GM21367 (cell line): ENCODE results near the gene PLEKHA5.

ENCODE experiments used
- ATAC-seq: cut with Tn5 transposase; IDR thresholded peaks from one replicate; pipeline ENCODE4 v1.9.1; 2021; ENCODE audit not compliant: unreplicated experiment

PLEKHA5 gene

DNA sequence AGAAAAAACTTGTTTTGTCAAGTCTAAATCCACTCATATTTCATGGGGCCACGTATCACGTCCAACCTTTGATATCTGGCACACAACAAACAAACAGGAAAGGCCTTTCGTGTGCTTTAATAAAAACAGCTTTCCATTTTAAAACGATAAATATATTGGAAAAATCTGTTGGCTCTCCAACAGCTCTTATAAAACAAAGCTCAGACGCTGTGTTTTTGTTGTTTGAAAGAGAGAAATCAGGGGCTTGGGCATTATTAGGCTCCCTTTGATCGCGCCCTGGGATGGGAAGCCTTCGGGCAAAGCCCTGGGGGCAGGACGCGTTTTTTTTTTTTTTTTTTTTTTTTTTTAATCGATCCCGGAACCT is 429 bp upstream of the PLEKHA5 start:
- no peak for ATAC-seq

DNA sequence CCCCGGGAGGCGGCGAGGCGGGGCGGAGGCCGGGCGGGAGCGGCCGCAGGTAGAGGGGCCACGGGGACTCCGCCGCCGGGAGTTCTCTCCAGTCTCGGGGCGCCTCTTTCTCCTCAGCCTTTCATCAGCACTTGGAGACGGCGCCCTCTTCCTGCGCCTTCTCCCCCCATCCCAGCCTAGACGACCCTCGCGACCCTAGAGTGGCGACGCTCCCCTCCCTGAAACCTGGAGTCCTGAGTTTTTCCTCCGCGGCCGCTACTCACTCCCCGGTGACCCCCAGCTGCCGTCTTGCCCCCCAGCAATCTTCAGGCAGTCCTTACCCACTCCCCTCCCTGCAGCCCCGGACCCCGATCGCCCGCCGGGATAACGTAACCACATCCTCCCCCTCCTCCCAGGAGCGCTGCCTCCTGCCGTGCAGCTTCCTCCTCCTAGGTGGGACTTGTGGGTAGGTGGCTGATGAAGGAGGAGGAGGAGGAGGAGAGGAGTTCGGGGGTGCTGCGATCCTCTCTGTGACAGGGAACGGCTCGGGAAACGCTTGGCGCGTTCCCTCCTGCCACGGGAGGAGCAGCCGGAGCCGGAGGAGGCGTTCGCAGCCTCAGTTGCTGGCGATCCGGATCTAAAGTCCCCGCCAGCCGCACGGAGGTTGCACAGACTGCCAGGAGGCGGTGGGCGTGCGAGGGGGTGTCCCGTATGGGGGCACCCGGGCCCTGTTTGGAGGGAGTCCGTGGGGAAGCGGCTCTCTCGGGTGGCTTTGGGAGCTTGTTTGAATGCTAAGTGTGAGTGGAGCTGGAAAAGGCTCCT is 891 bp downstream of the PLEKHA5 start:
- no peak for ATAC-seq

DNA sequence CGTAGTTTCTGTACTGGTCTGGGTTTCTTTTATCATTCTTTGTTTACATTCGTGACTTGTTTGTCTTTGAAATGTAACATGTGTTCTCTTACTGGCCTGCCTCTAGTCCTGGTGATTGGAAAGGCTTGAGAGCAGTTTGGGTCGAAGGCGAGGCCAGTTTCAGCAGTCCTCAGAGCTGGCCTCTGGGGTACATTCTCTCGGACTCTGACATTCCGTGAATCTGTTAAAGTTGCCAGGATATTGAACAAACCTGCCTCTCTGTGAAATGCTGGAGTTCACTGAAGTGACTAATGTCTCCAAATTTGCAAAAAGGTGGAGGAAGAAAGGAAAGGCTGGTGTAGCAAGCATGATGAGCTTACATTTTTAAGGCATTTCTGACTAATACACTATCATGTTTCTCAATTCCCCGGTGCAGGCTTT is 1.5 kb downstream of the PLEKHA5 start:
- no peak for ATAC-seq

DNA sequence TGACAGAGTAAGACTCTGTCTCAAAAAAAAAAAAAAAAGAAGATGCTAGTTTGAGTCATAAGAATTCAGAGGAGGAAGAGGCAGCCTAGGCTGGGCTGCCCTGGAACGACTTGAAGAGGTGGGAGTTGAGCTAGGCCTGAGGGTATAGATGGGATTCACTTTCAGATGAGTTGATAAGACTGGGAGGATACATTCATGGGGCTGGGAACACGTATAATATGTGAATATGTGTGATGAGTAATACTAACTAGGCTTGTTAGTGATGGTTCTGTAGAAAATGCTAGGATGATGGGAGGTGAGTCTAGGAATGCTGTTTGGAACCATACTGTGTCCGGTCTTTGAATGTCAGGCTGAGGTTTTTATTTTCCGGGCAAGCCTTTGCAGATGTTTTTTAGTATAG is 9.0 kb downstream of the PLEKHA5 start:
- no peak for ATAC-seq

DNA sequence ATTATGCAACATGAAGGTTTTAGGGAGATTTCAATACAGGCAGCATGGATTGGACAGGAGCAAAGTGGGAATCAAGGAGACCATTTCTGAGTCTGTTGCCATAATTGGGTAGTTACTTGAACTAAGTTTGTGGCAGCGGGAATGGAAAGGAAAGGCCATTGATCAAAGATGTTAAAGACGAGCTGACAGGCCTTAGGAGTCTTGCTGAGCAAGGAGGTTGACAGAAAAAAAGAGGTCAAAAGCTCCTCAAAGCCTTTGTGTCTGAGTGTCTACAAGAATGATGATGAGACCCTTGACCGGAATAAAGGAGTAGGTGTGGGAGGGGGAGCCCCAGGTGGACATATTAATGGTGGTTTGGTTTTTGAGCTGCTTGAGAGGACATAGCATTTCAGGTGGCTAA is 9.4 kb downstream of the PLEKHA5 start:
- no peak for ATAC-seq

DNA sequence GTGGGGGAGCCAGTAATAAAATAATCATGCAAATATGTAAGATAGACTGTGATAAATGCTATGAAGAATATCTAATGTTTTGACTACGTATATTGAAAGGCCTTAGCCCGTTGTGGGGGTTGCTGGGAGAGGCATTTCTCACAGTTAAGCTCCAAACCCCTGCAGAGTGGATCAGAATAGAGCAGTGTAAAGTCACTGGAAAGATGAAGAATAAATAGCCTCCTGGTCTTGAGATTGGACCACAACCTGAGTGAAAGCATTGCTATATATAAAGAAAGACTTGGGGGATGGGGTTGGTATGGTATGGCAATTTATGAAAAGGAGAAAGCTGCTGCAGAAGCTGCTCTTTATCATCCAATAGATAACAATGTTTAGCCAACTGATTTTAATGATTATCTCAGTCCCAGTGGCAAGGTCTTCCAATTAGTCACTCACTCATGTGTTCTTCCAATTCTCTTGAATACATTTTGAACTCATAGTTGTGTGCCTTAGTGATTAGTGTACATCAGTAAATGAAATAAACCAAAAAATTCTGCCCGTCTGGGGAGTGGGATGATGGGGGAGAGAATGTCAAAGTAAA is 10.2 kb downstream of the PLEKHA5 start:
- ATAC-seq: no peak

DNA sequence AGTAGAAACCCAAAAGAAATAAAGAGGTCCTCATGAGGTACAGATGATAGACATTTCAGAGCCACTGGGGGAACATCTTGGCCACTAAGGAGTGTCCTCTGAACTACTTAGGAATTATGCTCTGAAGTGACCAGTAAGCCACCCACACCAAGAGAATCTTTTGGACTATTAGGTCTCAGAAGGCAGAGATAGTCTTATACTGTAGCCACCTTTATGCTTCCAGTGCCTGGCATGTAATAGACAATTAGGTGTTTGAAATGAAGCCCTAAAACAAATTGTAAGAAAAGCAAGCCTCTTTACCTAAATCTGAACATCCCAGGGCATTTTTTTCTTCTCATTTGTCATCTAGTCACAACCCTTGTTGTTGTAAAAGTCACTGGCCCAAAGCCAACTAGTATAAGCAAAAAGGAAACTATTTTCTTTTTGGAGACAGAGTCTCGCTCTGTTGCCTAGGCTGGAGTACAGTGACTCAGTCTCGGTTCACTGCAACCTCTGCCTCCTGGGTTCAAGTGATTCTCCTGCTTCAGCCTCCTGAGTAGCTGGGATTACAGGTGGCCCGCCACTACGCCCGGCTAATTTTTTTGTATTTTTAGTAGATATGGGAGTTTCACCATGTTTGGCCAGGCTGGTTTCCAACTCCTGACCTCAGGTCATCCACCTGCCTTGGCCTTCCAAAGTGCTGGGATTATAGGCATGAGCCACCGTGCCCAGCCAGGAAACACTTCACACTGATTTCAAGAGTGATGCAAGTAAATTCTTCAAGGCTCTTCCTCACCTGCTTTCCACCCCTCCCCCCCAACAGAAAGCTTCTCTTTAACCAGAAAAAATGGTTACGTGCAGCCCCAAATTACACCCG is 11.1 kb downstream of the PLEKHA5 start:
- ATAC-seq: no peak

DNA sequence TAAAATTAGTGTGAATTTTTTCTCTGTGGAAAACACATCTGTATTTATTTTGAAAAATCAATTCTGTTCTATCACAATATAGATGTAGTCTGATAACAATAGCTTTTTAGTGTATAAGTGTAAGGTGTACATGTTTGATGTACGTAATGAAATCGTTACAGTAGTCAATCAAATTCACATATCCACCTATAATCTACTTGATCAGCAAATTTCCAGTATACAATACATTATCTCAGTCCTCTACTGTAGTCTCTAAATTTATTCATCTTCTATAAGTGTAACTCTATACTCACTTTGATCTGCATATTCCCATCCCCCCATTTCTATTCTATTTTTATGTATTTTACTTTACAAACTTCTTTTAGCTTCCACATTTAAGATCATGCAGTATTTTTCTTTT is 13.0 kb downstream of the PLEKHA5 start:
- ATAC-seq: no peak

DNA sequence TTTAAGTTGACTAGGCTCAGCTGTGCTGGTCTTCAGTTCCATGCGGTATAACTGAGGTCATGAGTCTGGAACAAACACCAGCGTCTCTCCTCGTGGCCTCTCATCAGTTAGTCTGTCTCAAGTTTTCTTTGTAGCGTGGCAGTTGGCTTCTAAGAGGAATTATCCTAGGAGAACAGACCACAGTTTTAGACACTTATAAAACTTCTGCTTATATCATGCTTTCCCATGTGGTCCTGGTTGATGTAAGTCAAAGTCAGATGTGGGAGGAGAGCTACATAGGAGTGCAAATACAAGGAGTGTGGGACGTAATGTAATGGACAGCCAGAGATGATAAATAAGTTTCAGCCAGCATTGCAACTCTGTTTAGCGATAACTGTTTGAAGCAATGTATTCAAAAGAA is 14.8 kb downstream of the PLEKHA5 start:
- ATAC-seq: no peak

DNA sequence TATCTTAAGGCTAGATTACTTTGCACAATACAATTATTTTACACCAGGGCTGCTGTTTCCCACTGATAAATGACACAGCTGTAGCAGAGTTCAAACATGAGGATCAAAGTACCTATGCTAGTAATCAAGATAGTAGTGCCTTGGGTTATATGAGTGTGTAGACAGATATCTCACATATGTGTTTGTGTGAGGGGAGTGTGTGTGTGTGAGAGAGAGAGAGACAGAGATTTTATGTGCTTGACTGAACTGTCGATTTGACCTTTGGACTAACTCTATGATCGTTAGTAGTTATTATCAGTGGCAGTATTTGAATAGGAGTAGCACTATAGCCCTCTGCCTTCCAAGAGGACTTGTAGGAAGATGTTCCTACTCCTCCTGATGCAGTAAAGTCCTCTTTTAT is 15.5 kb downstream of the PLEKHA5 start:
- ATAC-seq: no peak

DNA sequence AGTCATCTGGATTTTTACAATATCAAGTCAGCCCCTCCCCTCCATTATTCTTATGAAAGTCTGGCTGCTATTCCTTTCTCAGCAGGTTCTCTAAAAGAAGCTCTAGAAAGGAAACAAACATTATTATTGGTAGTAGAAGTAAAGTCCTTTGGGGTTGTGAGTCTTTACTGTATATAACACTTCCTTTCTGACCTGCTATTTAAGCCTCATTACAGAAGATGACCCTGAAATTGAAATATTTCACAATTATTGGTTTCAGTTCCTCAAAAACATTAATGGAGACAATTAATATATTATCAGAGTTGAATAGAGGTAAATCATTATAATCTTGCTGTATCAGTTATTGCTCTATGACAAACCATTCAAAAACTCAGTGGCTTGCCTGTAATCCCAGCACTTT is 19.3 kb downstream of the PLEKHA5 start:
- ATAC-seq: no peak

DNA sequence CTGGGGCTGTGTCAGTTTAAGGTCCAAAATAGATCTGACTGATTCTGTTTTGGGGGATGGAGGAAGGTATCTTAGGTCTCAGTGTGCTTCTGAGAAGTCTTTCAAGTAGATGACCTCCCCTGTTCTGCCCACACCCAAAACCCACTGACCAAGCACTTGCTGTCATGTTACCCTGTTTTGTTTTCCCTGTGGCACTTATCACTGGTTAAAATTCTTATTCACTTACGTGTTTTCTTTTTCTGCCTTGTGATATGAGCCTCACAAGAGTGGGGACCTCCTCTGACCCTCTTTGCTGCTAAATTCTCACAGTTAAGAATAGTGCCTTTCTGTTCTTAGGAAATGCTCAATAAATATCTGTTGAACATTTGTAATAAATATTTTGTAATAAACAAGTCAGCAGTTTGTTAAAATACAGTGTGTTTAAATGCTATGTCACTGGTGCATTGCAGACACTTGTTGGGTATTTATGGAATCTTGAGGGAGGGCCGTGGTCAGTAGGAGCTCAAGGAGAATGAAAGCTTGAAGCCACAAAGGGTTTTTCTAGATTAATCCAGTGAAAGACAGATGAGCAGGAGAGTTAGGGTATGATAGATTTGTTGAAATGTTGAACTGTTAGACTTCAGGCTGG is 20.9 kb downstream of the PLEKHA5 start:
- no peak for ATAC-seq

DNA sequence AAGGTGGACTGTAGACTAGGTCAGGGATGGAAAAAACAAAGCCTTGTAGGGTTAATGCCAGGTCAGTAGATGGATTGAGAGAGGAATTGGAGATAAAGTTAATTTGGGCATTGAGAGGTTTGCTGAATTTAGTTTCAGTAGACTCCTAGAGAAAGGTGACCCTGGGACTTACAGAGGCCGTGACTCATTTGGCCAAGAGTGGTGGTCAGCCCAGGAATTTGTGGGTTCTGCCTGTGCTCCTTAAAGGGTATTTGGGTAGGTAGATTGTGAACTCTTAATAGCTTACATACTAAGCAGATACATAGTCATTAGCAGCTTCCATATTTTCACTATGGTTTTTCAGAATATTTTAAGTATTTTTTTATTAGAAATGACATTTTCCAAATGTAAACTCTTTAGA is 21.8 kb downstream of the PLEKHA5 start:
- no peak for ATAC-seq

DNA sequence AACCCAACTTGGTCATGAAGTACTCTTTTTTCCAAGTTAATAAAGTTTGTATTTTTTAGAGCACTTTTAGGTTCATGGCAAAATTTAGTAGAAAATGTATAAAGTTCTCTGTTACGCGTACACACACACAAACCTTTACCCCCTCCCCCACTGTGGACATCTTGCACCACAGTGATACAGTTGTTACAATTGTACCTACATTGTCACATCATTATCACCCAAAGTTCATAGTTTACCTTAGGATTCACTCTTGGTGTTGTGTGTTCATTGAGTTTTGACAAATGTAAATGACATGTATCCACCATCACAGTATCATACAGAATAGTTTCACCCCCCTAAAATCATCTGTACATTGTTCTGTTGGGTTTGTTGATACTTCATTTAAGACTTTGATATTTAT is 23.9 kb downstream of the PLEKHA5 start:
- no peak for ATAC-seq

DNA sequence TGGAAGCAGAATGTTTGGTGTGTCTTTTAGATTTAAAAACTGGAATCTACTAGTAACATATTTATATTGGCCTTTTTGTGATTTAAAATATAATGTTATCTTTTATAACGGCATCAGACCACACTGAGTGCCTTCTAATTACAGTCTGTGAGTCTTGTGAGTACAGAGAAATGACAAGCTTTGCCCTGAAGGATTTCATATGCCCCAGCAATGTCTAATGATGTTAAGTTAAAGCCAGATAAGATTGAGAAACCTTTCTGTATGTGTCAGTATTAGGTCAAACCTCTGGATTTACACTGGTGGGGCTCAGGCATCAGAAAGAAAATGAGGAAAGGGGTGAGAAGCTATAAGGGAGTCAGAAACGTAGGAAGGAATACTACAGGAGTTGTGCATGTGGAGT is 25.2 kb downstream of the PLEKHA5 start:
- no peak for ATAC-seq

DNA sequence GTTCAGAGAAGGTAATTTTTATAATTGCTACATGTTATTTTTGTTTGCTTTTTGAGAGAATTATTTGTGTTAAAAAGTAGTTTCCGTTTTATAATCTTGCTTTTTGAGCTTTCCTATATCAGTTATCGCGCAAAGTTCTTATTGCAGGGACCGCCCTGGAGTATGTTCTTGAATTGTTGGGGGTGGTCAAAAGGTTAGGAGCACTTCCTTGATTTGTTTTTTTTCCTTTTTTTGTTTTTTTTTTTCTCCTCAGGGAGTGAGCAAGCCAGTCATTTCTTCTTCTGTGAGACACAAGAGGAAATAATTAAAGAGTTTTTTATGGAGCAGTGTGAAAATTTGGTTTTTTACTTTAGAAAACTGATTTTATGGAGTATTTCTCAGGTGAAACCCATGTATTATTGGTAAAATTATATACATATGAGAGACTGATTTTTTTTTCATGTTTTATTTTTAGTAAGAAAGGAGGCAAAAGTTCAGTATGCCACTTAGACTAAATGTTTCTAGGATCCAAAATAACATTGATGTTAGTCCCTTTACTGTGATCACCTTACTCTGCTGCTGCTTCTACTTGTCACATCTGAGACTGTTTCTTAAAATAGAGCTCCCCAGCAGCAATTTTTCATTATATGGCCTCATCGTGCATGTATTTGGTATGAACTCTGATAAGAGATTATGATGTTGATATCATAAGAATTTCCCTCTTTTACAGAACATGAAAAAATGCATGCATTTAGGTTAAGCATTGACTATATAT is 26.6 kb downstream of the PLEKHA5 start:
- no peak for ATAC-seq

DNA sequence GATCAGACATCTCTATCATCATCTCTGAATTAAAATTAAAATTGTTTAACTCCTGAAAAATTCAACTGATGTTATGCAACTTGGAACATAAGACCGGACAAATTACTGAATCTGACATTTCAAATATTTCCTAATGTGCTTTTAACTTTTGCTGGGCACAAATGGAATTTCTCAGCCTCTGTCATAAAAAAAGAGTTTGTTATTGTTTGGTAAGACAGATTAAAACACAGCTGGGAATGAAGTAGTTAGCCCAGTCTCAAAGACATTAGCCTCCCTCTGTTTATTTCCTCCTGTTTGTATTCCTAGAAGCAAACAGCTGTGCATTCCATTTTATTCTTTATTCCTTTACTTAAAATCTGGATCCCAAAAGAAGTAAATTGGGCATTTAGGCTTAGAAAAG is 29.4 kb downstream of the PLEKHA5 start:
- no peak for ATAC-seq

DNA sequence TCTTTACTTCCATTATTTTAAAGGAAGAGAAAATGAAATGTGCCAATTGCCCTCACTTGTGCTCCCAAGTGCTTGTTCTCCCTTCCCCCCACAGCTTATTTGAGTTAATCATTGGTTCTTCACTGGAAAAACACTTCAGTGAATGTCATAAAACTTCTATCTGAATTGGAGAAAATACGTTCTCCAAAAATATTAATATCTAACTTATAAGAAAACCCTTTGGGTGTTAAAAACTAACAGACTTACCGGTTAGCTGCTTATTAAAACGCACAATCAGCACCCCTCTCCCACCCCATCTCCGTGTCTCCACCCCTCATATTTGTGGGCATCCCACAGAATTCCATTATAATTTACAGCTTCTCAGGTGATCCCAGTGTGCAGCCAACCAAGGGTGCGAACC is 31.7 kb downstream of the PLEKHA5 start:
- ATAC-seq: no peak

DNA sequence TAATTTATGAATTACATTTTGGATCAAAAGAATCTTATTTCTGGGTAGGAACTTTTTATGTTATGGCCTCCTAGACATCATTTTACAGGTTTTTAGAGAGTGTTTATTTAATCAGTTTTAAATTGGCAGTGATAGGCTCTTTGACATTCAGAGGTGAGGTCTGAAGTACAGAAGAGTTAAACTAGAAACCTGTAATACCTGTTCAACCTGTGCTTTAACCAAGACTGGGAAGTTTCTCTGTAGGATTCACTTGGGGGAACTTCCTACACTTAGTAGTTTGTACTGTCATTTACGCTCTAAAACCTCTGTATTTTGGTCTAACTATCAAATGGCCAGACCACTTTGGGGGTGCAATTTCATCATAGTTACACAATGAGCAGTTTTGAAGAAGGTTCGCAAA is 35.9 kb downstream of the PLEKHA5 start:
- ATAC-seq: no peak

DNA sequence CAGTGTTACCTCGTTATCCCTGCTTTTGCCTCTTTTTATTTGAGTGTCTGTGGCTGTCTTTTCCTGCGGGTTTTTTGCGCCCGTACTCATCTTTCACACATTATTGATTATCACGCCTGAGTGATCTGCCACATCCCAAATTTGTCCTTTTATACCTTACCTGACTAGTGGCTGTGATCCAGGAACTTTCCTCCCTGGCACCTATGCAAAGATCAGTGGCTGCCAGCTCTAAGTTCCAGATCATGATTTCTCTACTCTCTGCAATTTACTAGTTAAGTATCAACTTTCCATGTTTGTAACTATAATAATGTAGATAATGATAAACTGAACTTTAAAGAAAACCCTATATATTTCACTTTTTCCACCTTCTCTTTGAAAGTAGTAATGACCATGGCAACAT is 36.9 kb downstream of the PLEKHA5 start:
- ATAC-seq: no peak

DNA sequence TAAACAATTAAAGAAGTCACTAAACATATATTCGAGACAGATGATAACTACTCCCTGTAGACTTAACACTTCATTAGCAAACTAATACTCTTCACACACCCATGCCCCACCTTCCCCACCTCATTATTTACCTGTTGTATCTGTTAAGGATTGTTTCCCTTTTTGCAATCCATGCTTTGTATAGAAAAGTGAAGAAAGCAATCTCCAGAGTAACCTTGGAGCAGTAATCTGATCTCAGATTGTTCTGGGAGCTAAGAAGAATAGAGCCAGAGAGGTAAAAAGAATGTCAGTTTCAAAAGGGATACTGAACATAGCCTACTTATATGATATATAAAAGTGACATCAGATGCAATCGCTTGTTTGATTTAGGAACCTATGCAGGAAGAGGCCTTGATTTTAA is 37.4 kb downstream of the PLEKHA5 start:
- ATAC-seq: no peak
